MM.1S (cell line): ENCODE data around the gene TMEM184B.

Experiments
- CTCF ChIP-seq: fragments of 300-600 bp; sonication (generic); IDR thresholded peaks from 2 replicates; pipeline ENCODE4 v1.5.1; 2016; ENCODE audit warnings: antibody characterized with exemption, low read length, mixed read lengths
- EZH2 ChIP-seq: fragments of 300-600 bp; sonication (generic); optimal IDR thresholded peaks from 2 replicates; pipeline ENCODE3; 2017; ENCODE audit warnings: low read depth, mild to moderate bottlenecking, antibody characterized with exemption, low read length, mixed read lengths
- EZH2phosphoT487 ChIP-seq: fragments of 300-600 bp; sonication (generic); IDR thresholded peaks from 2 replicates; pipeline ENCODE4 v1.6.1; 2018; ENCODE audit warnings: antibody characterized with exemption, low read length

GRCh38 chr22:38271927-38272372 lies 860 bp downstream of the TMEM184B start:
- no peak for TF ChIP-seq CTCF
- TF ChIP-seq EZH2phosphoT487 = no peak
- TF ChIP-seq EZH2 = no peak
